ENCODE results near the gene C7orf57.

DNA sequence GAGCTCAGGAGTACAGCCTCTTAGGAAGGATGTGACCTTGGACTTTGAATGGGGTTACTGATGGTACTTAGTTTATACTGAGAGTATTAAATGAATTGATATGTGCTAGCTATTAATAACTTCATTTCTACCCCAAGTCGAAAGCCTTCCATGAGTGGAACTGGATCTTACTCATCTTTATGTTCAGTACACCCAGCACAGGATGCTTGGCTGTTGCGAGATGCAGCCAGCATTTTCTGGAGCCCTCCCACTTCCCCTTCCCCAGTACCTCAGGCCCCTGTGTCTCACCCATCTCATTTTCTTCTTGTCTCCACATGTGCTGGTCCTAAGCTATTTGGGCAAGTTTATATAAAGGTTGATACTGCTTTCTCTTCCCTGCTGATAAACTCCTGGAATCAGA is 60.9 kb downstream of the C7orf57 start:
- TF ChIP-seq, protein P1, sequence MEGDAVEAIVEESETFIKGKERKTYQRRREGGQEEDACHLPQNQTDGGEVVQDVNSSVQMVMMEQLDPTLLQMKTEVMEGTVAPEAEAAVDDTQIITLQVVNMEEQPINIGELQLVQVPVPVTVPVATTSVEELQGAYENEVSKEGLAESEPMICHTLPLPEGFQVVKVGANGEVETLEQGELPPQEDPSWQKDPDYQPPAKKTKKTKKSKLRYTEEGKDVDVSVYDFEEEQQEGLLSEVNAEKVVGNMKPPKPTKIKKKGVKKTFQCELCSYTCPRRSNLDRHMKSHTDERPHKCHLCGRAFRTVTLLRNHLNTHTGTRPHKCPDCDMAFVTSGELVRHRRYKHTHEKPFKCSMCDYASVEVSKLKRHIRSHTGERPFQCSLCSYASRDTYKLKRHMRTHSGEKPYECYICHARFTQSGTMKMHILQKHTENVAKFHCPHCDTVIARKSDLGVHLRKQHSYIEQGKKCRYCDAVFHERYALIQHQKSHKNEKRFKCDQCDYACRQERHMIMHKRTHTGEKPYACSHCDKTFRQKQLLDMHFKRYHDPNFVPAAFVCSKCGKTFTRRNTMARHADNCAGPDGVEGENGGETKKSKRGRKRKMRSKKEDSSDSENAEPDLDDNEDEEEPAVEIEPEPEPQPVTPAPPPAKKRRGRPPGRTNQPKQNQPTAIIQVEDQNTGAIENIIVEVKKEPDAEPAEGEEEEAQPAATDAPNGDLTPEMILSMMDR (IDR thresholded peaks at IDR 0.05) = no peak
- TF ChIP-seq POLR2A (IDR thresholded peaks at IDR 0.05) = no peak
- TF ChIP-seq POLR2AphosphoS5 (IDR thresholded peaks at IDR 0.05) = no peak
- no peak for TF ChIP-seq EP300 (IDR thresholded peaks at IDR 0.05; ENCODE audit: low read depth)
